Trophoblast cell (in vitro differentiated cells and primary cell): ENCODE results near the gene SDC1.

Experiments used
- DNase-seq, 2 donors: peaks; one replicate each; pipeline ENCODE4 v3.0.0-alpha.2; 2016
- H2AFZ ChIP-seq: 2 replicates; pipeline ENCODE4 v1.6.1; 2013; ENCODE audit warnings: low read length, moderate library complexity, mild to moderate bottlenecking; ENCODE audit not compliant: insufficient read depth, poor library complexity
- H2AK5ac ChIP-seq: 2 replicates; pipeline ENCODE4 v1.6.1; 2013; ENCODE audit warnings: mild to moderate bottlenecking, low read length
- H2BK120ac ChIP-seq: 2 replicates; pipeline ENCODE4 v1.6.1; 2013; ENCODE audit warnings: low read length, mild to moderate bottlenecking, moderate library complexity; ENCODE audit not compliant: insufficient read depth, poor library complexity
- H2BK12ac ChIP-seq: 2 replicates; pipeline ENCODE4 v1.6.1; 2013; ENCODE audit warnings: mild to moderate bottlenecking, low read length, moderate library complexity
- H2BK5ac ChIP-seq: 2 replicates; pipeline ENCODE4 v1.6.1; 2013; ENCODE audit warnings: low read length, low read depth, moderate library complexity, mild to moderate bottlenecking; ENCODE audit not compliant: poor library complexity
- H3K14ac ChIP-seq: 2 replicates; pipeline ENCODE4 v1.6.1; 2013; ENCODE audit warnings: mild to moderate bottlenecking, low read length
- H3K18ac ChIP-seq: 2 replicates; pipeline ENCODE4 v1.6.1; 2013; ENCODE audit warnings: mild to moderate bottlenecking, low read length
- H3K23ac ChIP-seq: 2 replicates; pipeline ENCODE4 v1.6.1; 2013; ENCODE audit warnings: low read length
- H3K27ac ChIP-seq: 2 replicates; pipeline ENCODE4 v1.5.1; 2013; ENCODE audit warnings: low read depth, mild to moderate bottlenecking, inconsistent platforms, low read length, moderate library complexity
- H3K27me3 ChIP-seq: 2 replicates; pipeline ENCODE4 v1.6.1; 2013; ENCODE audit warnings: inconsistent platforms, mild to moderate bottlenecking, low read length, moderate library complexity; ENCODE audit not compliant: insufficient read depth
- H3K36me3 ChIP-seq, 2 experiments: 1 replicate in 1 of 2; 2 replicates in 1 of 2; pipeline ENCODE4 v1.6.1; 2013; ENCODE audit warnings: low read length in 2 of 2, mild to moderate bottlenecking in 2 of 2, moderate library complexity in 1 of 2; ENCODE audit not compliant: insufficient read depth in 2 of 2, control insufficient read depth in 1 of 2
- H3K4ac ChIP-seq: 2 replicates; pipeline ENCODE4 v1.6.1; 2013; ENCODE audit warnings: low read depth, mild to moderate bottlenecking, low read length, moderate library complexity
- H3K4me1 ChIP-seq, 2 experiments: 1 replicate in 1 of 2; 2 replicates in 1 of 2; pipeline ENCODE4 v1.6.1; 2013; ENCODE audit warnings: low read length in 2 of 2, mild to moderate bottlenecking in 2 of 2, moderate library complexity in 1 of 2; ENCODE audit not compliant: insufficient read depth in 2 of 2, control insufficient read depth in 1 of 2
- H3K4me2 ChIP-seq: 2 replicates; pipeline ENCODE4 v1.6.1; 2013; ENCODE audit warnings: inconsistent platforms, mild to moderate bottlenecking, low read length, moderate library complexity
- H3K4me3 ChIP-seq: 2 replicates; pipeline ENCODE4 v1.5.1; 2013; ENCODE audit warnings: mild to moderate bottlenecking, low read depth, low read length, inconsistent platforms
- H3K79me1 ChIP-seq: one replicate; pipeline ENCODE4 v1.6.1; 2013; ENCODE audit warnings: low read length
- H3K79me2 ChIP-seq: 2 replicates; pipeline ENCODE4 v1.6.1; 2013; ENCODE audit warnings: low read length, mild to moderate bottlenecking; ENCODE audit not compliant: control insufficient read depth, insufficient read depth, poor library complexity
- H3K9ac ChIP-seq: 2 replicates; pipeline ENCODE4 v1.6.1; 2013; ENCODE audit warnings: mild to moderate bottlenecking, low read length
- H3K9me3 ChIP-seq: 2 replicates; pipeline ENCODE4 v1.6.1; 2013; ENCODE audit warnings: low read depth, mild to moderate bottlenecking, control low read depth, inconsistent platforms, low read length; ENCODE audit not compliant: insufficient read depth
- H4K12ac ChIP-seq: 2 replicates; pipeline ENCODE4 v1.6.1; 2013; ENCODE audit warnings: low read depth, mild to moderate bottlenecking, low read length, moderate library complexity
- H4K8ac ChIP-seq: 2 replicates; pipeline ENCODE4 v1.6.1; 2013; ENCODE audit warnings: low read depth, mild to moderate bottlenecking, low read length, moderate library complexity
- H4K91ac ChIP-seq: one replicate; pipeline ENCODE4 v1.6.1; 2013; ENCODE audit warnings: low read depth, mild to moderate bottlenecking, low read length, moderate library complexity
- WGBS: extraction: QIAGEN DNeasy Blood & Tissue Kit; methylation state at CpG from one replicate; pipeline ENCODE4 v1.1.7; 2013; ENCODE audit warnings: missing lambda C conversion rate; ENCODE audit not compliant: insufficient read length, insufficient coverage; ENCODE audit errors: extremely low coverage; 5-methylcytosine and 5-hydroxymethylcytosine counted together

The SDC1 gene

DNA sequence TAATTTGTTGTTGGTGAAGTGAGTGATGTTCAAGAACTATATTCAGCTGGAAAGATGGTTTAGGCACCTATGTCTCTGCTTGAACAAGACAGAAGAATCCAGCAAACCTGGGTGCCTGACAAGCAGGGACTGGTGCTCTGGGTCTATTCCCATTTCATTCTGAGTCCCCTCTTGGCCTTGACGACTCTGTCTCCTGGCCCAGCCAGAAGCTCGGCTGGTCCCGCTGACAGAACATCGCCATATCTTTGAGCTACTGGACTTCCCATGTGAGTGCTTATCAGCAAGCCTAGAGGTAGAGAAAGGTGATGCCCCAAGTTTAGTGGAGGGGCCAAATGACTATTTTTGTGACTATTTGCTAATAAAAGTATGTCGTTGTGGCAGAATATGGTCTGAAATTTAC lies 48.2 kb downstream of the SDC1 start:
- Histone ChIP-seq H2AK5ac (no peak overlapping the region), H3K14ac (no peak overlapping the region), H3K18ac (no peak overlapping the region), H3K4ac (no peak overlapping the region), H4K91ac (no peak overlapping the region), H3K9me3 (no peaks in the 10 kb centered on the region), H3K4me3 (no peak overlapping the region), H3K27ac (no peak overlapping the region), H3K4me2 (no peak overlapping the region), H2BK5ac (no peak overlapping the region), H3K79me1 (peaks cover 3% of the 10 kb centered on the region), H3K36me3 (no peaks in the 10 kb centered on the region), H2BK120ac (no peak overlapping the region), H4K12ac (no peak overlapping the region), H2BK12ac (no peak overlapping the region), H3K9ac (no peak overlapping the region), H3K79me2 (no peaks in the 10 kb centered on the region), H3K27me3 (no peaks in the 10 kb centered on the region), H3K23ac (no peak overlapping the region), H3K4me1 (no peaks in the 10 kb centered on the region), H4K8ac (no peak overlapping the region), H2AFZ (no peak overlapping the region)
- DNase-seq = no peak
- WGBS = no CpG with 5 or more reads among the region's 5 CpGs

- Histone ChIP-seq H2BK120ac (no peak overlapping the region), H3K18ac (no peak overlapping the region), H2BK5ac (no peak overlapping the region), H3K79me2 (no peaks in the 10 kb centered on the region), H3K4ac (no peak overlapping the region), H3K4me1 (no peaks in the 10 kb centered on the region), H3K14ac (no peak overlapping the region), H3K27ac (no peak overlapping the region), H3K4me3 (no peak overlapping the region), H3K79me1 (peaks cover 3% of the 10 kb centered on the region), H2AFZ (no peak overlapping the region), H2AK5ac (no peak overlapping the region), H3K36me3 (no peaks in the 10 kb centered on the region), H4K12ac (no peak overlapping the region), H3K9ac (no peak overlapping the region), H3K4me2 (no peak overlapping the region), H3K27me3 (no peaks in the 10 kb centered on the region), H2BK12ac (no peak overlapping the region), H4K91ac (no peak overlapping the region), H3K9me3 (no peaks in the 10 kb centered on the region), H4K8ac (no peak overlapping the region), H3K23ac (no peak overlapping the region)
- 100% methylated on average over 1 of the region's 3 CpGs for WGBS
- DNase-seq = no peak
These were observed 49.0 kb downstream of the SDC1 start for GRCh38 chr2:20175931-20176330.

GRCh38 chr2:20175267-20175666 lies 49.7 kb downstream of the SDC1 start:
- H3K79me2 ChIP-seq = no peaks in the 10 kb centered on the region
- no peak overlapping the region for H2AFZ ChIP-seq
- no peak overlapping the region for H3K23ac ChIP-seq
- no peak overlapping the region for H3K4me2 ChIP-seq
- no peak overlapping the region for H3K4ac ChIP-seq
- no peaks in the 10 kb centered on the region for H3K36me3 ChIP-seq
- H3K4me1 ChIP-seq = no peaks in the 10 kb centered on the region
- no peaks in the 10 kb centered on the region for H3K9me3 ChIP-seq
- H3K4me3 ChIP-seq = no peak overlapping the region
- H4K91ac ChIP-seq = no peak overlapping the region
- peaks cover 3% of the 10 kb centered on the region for H3K79me1 ChIP-seq
- no CpG with 5 or more reads among the region's 8 CpGs for WGBS
- H3K27ac ChIP-seq = no peak overlapping the region
- H3K27me3 ChIP-seq = no peaks in the 10 kb centered on the region
- H3K9ac ChIP-seq = no peak overlapping the region
- no peak for DNase-seq
- H3K18ac ChIP-seq = no peak overlapping the region
- no peak overlapping the region for H2AK5ac ChIP-seq
- no peak overlapping the region for H2BK120ac ChIP-seq
- no peak overlapping the region for H4K12ac ChIP-seq
- no peak overlapping the region for H2BK5ac ChIP-seq
- H4K8ac ChIP-seq = no peak overlapping the region
- H2BK12ac ChIP-seq = no peak overlapping the region
- H3K14ac ChIP-seq = no peak overlapping the region

GRCh38 chr2:20174410-20174809 lies 50.5 kb downstream of the SDC1 start:
- Histone ChIP-seq H3K9me3 (no peaks in the 10 kb centered on the region), H3K14ac (no peak overlapping the region), H4K8ac (no peak overlapping the region), H3K36me3 (no peaks in the 10 kb centered on the region), H2BK12ac (no peak overlapping the region), H2BK120ac (no peak overlapping the region), H3K23ac (no peak overlapping the region), H2AK5ac (no peak overlapping the region), H3K4ac (no peak overlapping the region), H3K79me2 (no peaks in the 10 kb centered on the region), H2AFZ (no peak overlapping the region), H4K12ac (no peak overlapping the region), H3K4me1 (no peaks in the 10 kb centered on the region), H3K79me1 (peaks cover 3% of the 10 kb centered on the region), H3K4me3 (no peak overlapping the region), H3K18ac (no peak overlapping the region), H3K27ac (no peak overlapping the region), H2BK5ac (no peak overlapping the region), H3K4me2 (no peak overlapping the region), H3K27me3 (no peaks in the 10 kb centered on the region), H3K9ac (no peak overlapping the region), H4K91ac (no peak overlapping the region)
- DNase-seq = no peak
- WGBS = no CpG with 5 or more reads among the region's 2 CpGs
